ENCODE results near the gene EGLN1.

EGLN1 gene

DNA sequence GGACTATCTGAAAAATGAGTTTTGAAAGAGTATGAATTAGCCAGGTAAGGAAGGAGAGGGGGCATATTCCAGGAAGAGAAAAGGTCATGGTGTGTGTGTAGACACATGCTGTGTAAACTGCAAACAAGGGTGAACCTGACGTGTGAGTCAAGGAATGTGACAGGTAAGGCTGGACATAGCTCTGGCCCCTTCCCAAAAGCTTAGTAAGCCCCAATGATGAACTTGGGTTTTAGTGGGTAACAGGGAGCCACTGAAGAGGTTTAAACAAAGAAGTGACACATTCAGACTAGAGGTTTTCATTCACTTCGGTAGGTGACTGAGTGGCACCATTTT, 36.7 kb downstream of the EGLN1 start:
- Histone ChIP-seq H3K36me3 (ENCODE audit: control insufficient read depth, insufficient read depth, low read length) (no peaks in the 10 kb centered on the region; the same call in 1 of the 2 replicates), H3K27me3 (replicated peaks; ENCODE audit: control insufficient read depth, insufficient read depth, low read length) (no peaks in the 10 kb centered on the region), H3K4me3 (replicated peaks; ENCODE audit: low read depth, low read length) (no peak overlapping the region)
- TF ChIP-seq, protein P1, sequence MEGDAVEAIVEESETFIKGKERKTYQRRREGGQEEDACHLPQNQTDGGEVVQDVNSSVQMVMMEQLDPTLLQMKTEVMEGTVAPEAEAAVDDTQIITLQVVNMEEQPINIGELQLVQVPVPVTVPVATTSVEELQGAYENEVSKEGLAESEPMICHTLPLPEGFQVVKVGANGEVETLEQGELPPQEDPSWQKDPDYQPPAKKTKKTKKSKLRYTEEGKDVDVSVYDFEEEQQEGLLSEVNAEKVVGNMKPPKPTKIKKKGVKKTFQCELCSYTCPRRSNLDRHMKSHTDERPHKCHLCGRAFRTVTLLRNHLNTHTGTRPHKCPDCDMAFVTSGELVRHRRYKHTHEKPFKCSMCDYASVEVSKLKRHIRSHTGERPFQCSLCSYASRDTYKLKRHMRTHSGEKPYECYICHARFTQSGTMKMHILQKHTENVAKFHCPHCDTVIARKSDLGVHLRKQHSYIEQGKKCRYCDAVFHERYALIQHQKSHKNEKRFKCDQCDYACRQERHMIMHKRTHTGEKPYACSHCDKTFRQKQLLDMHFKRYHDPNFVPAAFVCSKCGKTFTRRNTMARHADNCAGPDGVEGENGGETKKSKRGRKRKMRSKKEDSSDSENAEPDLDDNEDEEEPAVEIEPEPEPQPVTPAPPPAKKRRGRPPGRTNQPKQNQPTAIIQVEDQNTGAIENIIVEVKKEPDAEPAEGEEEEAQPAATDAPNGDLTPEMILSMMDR (IDR thresholded peaks at IDR 0.05; ENCODE audit: insufficient read depth, low read length, poor library complexity, severe bottlenecking), result no peak
- no peak for DNase-seq (ENCODE audit: extremely low read depth, insufficient read length)

DNA sequence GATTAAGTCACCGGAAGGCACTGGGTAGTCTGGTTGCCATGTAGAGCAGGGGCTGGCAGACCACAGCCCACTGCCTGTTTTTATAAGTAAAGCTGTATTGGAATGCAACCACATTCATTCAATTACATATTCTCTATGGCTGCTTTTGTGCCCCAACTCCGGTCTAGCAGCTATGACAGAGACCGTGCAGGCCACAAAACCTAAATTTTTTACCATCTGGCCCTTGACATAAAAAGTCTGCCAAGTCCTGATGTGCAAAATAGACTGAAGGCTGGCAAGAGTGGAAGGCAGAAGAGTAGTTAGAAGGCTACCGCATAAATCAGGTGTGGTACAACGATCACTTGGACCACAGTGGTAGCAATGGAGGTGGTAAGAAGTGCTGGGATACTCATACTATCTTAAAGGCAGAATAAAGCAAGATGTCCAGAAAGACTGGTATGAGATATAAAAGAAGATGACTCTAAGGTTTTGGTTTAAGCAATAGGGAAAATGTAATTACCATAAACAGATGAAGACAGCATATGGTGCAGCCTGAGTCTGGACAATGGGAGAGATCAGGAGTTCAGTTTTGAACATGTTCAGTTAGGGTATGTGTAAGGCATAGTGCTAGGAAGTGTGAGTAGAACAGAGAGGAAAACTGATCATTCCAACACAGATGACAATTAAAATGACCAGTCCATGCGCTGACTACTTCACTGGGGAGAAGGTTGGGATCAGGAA, 37.2 kb downstream of the EGLN1 start:
- H3K36me3 ChIP-seq (ENCODE audit: control insufficient read depth, insufficient read depth, low read length), result no peaks in the 10 kb centered on the region; the same call in 1 of the 2 replicates
- H3K4me3 ChIP-seq (replicated peaks; ENCODE audit: low read depth, low read length), result no peak overlapping the region
- H3K27me3 ChIP-seq (replicated peaks; ENCODE audit: control insufficient read depth, insufficient read depth, low read length), result no peaks in the 10 kb centered on the region
- TF ChIP-seq, protein P1 (IDR thresholded peaks at IDR 0.05; ENCODE audit: insufficient read depth, low read length, poor library complexity, severe bottlenecking), result no peak
- no peak for DNase-seq (ENCODE audit: extremely low read depth, insufficient read length)

DNA sequence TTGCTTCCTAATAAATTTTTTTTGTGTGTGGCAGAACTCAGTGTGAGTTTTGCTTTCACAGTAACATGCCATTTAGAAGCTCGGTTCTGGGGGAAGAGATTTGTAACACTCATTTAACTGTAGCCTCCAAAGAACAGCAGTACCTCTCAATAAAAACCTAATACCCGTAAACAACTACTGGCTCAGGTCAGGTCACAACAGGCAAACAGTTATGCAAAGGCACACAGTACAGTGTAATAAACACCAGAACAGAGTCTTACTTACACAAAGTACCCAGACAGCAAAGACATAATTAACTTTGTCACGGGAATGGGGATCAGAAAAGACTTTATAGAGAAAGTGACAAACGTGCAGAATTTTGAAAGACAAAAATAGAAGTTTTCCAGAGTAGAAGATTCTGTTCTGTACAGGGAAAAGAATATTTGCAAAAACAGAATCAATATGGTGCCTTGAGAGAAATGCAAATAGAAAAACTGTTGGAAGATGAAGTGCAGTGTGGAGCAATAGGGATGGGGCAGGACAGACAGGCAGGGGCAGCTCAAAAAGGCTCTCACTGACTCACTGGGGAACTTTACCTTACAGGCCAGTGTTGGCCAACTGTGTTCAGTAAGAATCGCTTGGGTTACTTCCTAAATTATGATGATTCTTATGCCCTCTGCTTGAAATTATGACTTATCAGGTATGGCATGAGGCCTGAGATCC, 38.8 kb downstream of the EGLN1 start:
- DNase-seq (ENCODE audit: extremely low read depth, insufficient read length), result no peak
- TF ChIP-seq, protein P1 (IDR thresholded peaks at IDR 0.05; ENCODE audit: insufficient read depth, low read length, poor library complexity, severe bottlenecking), result no peak
- no peak overlapping the region for H3K4me3 ChIP-seq (replicated peaks; ENCODE audit: low read depth, low read length)
- no peaks in the 10 kb centered on the region; the same call in 1 of the 2 replicates for H3K36me3 ChIP-seq (ENCODE audit: control insufficient read depth, insufficient read depth, low read length)
- H3K27me3 ChIP-seq (replicated peaks; ENCODE audit: control insufficient read depth, insufficient read depth, low read length), result no peaks in the 10 kb centered on the region

DNA sequence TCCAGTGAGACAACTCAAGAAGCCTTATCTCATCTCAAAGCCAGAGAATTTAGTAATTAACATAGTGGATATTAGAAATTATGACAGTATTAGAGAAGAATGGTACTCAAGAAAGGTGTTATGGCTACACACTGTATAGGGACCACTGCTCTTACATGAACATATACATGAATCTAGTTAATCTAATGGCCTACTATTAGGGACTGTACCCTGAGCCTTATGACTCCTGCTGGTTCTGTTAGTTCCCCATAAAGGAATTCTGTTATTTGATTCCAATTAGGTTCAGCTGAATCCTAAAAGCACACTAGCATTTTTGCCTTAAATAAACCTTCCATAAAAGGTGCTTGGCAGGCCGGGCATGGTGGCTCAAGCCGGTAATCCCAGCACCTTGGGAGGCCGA, 39.7 kb downstream of the EGLN1 start:
- Histone ChIP-seq H3K4me3 (replicated peaks; ENCODE audit: low read depth, low read length) (no peak overlapping the region), H3K36me3 (ENCODE audit: control insufficient read depth, insufficient read depth, low read length) (no peaks in the 10 kb centered on the region; the same call in 1 of the 2 replicates), H3K27me3 (replicated peaks; ENCODE audit: control insufficient read depth, insufficient read depth, low read length) (no peaks in the 10 kb centered on the region)
- TF ChIP-seq, protein P1 (IDR thresholded peaks at IDR 0.05; ENCODE audit: insufficient read depth, low read length, poor library complexity, severe bottlenecking), result no peak
- DNase-seq (ENCODE audit: extremely low read depth, insufficient read length), result no peak

DNA sequence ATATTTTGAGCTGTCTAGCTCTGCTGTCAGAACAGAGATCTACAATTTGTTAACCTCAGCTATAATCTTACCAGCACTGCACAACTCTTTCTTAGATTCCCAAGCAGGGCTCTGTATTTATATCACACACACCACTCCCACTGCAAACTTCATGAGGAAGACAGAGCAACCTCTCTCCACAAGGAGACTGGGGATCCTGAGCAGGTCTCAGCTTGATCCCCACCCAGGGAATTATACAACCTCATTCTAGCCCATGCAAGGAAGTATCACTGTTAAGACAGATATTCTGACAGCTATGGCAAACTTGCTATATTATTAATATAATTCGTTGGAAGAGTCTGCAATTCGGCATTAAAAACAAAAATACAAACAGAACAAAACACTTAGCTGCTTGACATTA, 40.4 kb downstream of the EGLN1 start:
- no peaks in the 10 kb centered on the region; the same call in 1 of the 2 replicates for H3K36me3 ChIP-seq (ENCODE audit: control insufficient read depth, insufficient read depth, low read length)
- H3K4me3 ChIP-seq (replicated peaks; ENCODE audit: low read depth, low read length), result no peak overlapping the region
- no peak for DNase-seq (ENCODE audit: extremely low read depth, insufficient read length)
- TF ChIP-seq, protein P1 (IDR thresholded peaks at IDR 0.05; ENCODE audit: insufficient read depth, low read length, poor library complexity, severe bottlenecking), result no peak
- no peaks in the 10 kb centered on the region for H3K27me3 ChIP-seq (replicated peaks; ENCODE audit: control insufficient read depth, insufficient read depth, low read length)
